Urothelium cell line (cell line): ENCODE data around the gene LAYN.
A peak's percentile ranks its signal among the peaks of the same experiment; 100 is the strongest.

ENCODE experiments used
- DNase-seq: peaks from one replicate; pipeline ENCODE4 v3.0.0; 2011; ENCODE audit warnings: low spot score, mixed read lengths
- FAIRE-seq: peaks from 2 replicates; lab custom pipeline; 2011; peaks lifted over from hg19 to GRCh38; lab: Jason Lieb, UNC

LAYN gene

GRCh38 chr11:111561306-111561705 lies 20.8 kb downstream of the LAYN start:
- DNase-seq (no peak), FAIRE-seq (peak; percentile 63)

GRCh38 chr11:111561791-111562325 lies 21.3 kb downstream of the LAYN start:
- FAIRE-seq: peak; percentile 98

DNA sequence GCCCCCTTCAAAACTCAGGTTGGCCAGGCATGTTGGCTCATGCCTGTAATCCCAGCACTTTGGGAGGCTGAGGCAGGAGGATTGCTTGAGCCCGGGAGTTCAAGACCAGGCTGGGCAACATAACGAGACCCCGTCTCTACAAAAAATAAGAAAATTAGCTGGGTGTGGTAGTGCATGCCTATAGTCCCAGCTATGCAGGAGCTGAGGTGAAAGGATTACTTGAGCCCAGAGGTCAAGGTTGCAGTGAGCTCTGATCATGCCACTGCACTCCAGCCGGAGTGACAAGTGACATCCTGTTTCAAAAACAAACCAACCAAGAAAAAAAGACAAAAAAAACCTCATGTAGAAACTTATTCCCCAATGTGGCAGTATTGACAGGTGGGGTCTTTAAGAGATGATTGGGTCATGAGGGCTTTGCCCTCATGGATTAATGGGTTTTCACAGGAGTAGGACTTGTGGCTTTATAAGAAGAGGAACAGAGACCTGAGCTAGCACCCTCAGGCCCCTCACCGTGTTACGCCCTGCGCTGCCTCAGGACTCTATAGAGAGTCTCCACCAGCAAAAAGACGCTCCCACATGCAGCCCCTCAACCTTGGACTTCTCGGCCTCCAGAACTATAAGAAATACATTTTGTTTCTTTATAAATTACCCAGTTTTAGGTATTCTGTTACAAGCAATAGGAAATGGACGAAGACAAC lies 22.3 kb downstream of the LAYN start:
- no peak for DNase-seq
- FAIRE-seq: no peak

More at GRCh38 chr11:111561791-111562325, 21.3 kb downstream of the LAYN start:
- peak; percentile 70 for DNase-seq

- DNase-seq (peak; percentile 75), FAIRE-seq (no peak)
Observed at GRCh38 chr11:111565114-111565720, 24.7 kb downstream of the LAYN start.

DNA sequence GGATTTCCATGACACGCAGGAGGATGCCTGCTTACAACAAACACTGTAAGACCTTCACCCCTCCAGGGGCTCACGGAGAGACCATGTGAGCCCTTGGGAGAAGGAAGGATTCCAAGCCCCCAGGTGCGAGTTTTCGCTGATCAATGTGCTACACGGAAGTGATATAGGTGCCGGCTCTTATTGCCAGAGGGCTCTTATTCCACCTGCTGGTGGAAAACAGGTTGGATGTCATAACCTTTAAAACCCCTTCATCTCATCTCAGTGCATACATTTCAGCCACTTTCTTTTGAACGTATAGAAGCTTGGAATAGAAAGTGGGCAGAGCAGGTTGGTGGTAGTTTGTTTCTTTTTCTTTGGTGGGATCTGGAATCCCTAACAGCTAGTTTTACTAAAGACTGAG lies 25.8 kb downstream of the LAYN start:
- no peak for DNase-seq
- no peak for FAIRE-seq

DNA sequence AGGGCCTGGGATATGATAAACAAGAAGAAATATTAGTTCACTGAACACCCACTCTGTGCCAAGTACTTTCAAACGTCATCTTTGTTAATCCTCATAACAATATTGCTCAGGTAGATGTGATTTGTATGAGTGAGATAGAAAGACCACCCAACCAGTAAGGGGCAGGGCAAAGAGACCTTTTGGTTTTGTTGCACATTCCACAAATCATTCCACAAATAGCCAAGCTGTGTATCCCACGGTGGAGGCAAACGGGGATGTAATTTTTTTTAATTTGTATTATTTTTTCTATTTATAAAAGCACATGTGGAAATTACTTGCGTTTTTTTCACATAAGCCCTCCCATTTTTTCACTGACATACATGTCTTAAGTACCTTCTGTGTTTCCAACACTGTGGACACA lies 29.0 kb downstream of the LAYN start:
- FAIRE-seq: no peak

GRCh38 chr11:111570796-111571195 lies 30.3 kb downstream of the LAYN start:
- DNase-seq: no peak
- no peak for FAIRE-seq

More for the DNA sequence above, 29.0 kb downstream of the LAYN start:
- no peak for DNase-seq

GRCh38 chr11:111571829-111572501 lies 31.4 kb downstream of the LAYN start:
- FAIRE-seq (no peak), DNase-seq (no peak)

DNA sequence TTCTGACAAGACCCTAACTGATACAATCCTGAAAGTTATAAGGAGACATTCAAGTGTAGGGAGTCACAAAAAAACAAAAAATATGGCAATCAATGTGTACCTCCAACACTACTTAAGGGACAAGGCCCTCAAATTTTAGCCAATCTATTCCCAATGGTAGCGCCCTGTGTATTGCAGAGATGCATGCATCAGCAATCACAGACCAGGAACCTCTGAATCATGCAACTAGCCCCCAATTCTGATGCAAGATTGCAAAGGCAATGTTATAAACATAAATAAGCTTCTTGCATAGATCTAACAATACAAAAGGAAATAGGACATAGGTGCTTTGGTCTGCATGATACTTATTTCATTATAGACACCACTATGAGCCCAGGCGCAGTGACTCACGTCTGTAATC lies 32.1 kb downstream of the LAYN start:
- DNase-seq (no peak), FAIRE-seq (no peak)

DNA sequence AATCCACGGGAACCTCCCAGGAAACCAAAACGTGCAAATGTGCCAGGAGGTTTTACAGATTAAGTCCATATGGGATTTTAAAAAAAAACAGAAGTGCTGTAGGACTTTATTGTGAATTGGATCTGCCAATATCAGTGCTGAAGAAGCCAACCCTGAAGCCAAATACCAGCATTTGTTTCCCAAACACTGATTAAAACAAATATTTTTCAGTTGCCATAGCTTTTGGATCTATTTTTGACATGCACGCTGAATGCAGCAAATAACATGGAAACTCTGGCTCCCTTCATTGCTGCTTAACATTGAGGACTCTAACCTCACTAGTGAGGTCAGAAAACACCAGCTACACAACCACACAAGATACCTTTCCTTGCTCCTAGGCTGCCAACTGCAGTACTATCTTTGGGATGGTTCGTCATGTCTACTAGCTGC lies 33.3 kb downstream of the LAYN start:
- DNase-seq (no peak), FAIRE-seq (no peak)

GRCh38 chr11:111574373-111575225 lies 34.1 kb downstream of the LAYN start:
- no peak for DNase-seq
- no peak for FAIRE-seq

DNA sequence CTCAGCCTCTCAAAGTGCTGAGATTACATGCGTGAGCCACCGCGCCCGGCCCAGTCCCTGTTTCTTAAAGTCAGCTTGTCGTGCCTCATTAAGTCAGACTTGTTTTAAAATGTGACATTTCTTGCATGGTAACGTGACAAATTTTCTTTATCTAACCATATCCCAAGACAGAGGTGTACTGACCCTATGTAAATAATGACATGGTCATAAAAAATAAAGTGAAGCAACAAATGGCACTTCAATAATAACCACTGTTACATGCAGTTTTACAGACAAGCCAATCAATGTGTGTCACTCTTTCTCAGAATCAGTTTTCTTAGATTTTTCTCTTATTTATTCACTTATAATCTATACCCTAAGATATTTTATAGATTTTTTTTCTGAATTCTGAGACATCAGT lies 35.2 kb downstream of the LAYN start:
- DNase-seq: no peak
- FAIRE-seq: no peak

DNA sequence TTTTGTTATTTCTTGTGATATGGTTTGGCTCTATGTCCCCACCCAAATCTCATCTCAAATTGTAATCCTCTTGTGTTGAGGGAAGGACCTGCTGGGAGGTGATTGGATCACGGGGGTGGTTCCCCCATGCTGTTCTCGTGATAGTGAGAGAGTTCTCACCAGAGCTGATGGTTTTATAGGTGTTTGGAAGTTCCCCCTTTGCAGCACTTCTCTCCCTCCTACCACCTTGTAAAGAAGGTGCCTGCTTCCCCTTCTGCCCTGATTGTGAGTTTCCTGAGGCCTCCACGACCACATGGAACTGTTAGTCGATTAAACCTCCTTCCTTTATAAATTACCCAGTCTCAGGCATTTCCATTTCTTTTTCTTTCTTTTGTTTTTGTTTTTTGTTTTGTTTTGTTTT lies 37.3 kb downstream of the LAYN start:
- FAIRE-seq (no peak), DNase-seq (no peak)

DNA sequence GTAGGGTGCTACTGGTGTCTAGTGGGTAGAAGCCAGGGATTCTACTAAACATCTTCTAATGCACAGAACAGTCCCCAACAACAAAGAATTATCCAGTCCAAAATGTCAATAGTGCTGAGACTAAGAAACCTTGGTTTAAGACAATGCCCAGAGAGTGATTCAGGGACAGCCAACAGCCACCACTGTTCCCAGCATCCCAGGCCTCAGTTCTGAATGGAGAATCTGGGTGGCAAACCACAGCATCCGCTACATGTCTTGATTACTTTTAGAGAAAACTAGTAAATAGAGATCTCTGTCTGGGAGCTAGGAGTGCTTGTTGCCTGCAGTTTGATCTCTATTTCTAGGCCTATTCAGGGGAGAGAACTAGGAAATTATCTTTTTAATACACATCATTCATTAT lies 40.8 kb downstream of the LAYN start:
- DNase-seq (no peak), FAIRE-seq (no peak)

- FAIRE-seq (no peak), DNase-seq (no peak)
Observed at GRCh38 chr11:111582163-111582562, 41.6 kb downstream of the LAYN start.

DNA sequence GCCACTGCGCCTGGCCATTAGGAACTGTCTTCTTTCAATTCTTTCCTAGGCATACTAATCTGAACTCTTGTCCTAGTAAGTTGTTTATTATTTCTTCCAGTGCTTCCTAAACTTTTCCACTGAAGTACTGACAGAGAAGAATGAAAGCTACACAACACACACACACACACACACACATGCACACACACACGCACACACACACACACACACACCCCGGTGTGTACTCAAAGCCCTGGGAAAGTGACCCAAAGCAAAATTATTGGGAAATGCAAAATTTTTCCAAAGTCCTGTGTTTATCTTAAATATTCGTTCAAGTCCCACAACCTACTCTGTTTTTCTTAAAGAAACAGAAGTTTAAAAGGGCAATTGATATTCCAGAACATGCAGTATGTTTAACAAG lies 42.4 kb downstream of the LAYN start:
- no peak for FAIRE-seq
- DNase-seq: no peak

DNA sequence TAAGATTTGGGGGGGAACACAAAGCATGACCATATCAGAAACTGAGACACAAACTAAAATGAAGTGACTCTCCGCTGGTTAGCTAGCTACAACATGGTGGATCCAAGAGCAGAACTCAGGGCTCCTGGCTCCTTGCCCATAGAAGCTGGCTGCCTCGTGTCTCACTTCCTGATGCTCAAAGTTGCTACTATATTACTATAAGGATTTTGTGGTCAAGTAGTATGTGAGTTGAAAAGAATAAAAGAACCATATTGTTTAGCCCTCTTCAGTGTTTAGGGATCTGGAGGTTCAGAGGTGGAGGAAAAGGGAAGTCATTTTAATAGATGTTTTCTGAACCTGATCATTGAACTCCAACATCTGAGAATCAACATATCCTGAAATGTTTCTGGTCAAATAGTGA lies 44.9 kb downstream of the LAYN start:
- DNase-seq (no peak), FAIRE-seq (peak; percentile 27)

GRCh38 chr11:111586388-111586831 lies 45.9 kb downstream of the LAYN start:
- FAIRE-seq (no peak), DNase-seq (peak; percentile 41)

DNA sequence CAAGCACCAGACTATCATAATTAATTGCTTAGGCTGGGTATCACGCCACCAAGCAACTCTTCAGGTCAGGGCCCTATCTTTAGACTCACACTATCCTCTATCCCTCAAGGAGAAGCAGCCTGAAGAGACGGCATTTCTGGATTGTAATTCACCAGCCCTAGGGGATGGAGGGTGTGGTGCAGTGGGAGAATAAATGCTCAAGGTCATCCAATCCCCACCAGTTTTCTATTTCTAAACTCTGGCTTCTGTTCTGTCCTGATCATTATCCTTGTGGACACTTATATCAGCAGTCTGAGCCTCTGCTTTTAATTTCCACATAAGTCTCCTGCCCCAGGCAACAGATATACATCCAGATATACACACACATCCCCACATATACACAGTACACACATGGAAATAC lies 48.6 kb downstream of the LAYN start:
- no peak for FAIRE-seq
- no peak for DNase-seq

DNA sequence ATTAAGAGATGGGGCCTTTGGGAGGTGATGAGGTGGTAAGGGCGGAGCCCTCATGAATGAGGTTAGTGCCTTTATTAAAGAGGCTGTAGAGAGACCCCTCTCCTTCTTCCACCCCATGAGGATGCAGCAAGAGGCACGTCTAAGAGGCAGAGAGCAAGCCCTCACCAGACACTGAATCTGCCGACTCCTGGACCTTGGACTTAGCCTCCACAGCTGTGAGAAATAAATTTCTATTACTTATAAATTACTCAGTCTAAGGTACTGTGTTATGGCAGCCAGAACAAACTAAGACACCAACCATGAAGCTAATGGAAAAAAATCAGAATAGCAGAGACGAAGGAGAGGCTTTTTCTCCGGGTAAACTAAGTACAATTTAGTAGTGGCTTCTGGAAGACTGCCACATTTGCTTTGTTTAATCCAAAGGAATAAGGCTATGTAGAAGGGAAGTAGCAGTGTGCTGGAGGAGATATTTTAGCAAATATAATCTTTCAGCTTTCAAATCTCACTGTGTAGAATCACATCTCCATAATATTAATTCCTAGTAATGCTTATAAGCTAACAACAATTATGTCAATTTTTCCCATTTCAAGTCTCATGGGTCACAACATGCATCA lies 49.5 kb downstream of the LAYN start:
- DNase-seq: no peak
- FAIRE-seq: no peak
